HepG2 (cell line): ENCODE measurements around the gene DNM1L.

Source experiments
- CHD2 ChIP-seq: IDR thresholded peaks from 2 replicates; pipeline ENCODE4 v1.6.1; 2011; ENCODE audit warnings: low read depth, low read length, improper control_type of control experiment
- PAX8 ChIP-seq: sonication (generic); formaldehyde crosslinking; IDR thresholded peaks from 2 replicates; pipeline ENCODE4 v1.8.0; 2022; ENCODE audit warnings: mild to moderate bottlenecking, missing genetic modification reagents, borderline replicate concordance
- ZNF646 ChIP-seq: sonication (generic); formaldehyde crosslinking; IDR thresholded peaks from 2 replicates; pipeline ENCODE4 v1.9.0; 2021; ENCODE audit warnings: mild to moderate bottlenecking, missing genetic modification reagents
- TF ChIP-seq, protein P1 (sequence below): sonication (generic); formaldehyde crosslinking; IDR thresholded peaks from 2 replicates; pipeline ENCODE4 v1.5.0; 2020; ENCODE audit warnings: mild to moderate bottlenecking, missing genetic modification reagents, moderate library complexity

- TF ChIP-seq CHD2 (no peak), ZNF646 (CRISPR knock-in tag) (no peak), PAX8 (CRISPR knock-in tag) (no peak)
- TF ChIP-seq, protein P1, sequence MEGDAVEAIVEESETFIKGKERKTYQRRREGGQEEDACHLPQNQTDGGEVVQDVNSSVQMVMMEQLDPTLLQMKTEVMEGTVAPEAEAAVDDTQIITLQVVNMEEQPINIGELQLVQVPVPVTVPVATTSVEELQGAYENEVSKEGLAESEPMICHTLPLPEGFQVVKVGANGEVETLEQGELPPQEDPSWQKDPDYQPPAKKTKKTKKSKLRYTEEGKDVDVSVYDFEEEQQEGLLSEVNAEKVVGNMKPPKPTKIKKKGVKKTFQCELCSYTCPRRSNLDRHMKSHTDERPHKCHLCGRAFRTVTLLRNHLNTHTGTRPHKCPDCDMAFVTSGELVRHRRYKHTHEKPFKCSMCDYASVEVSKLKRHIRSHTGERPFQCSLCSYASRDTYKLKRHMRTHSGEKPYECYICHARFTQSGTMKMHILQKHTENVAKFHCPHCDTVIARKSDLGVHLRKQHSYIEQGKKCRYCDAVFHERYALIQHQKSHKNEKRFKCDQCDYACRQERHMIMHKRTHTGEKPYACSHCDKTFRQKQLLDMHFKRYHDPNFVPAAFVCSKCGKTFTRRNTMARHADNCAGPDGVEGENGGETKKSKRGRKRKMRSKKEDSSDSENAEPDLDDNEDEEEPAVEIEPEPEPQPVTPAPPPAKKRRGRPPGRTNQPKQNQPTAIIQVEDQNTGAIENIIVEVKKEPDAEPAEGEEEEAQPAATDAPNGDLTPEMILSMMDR = no peak
These were observed 115.2 kb downstream of the DNM1L start for GRCh38 chr12:32794281-32794680.
